Measurements from ENCODE around the gene SCN4A. TPM values are rescaled to one million over a fixed set of nuclear protein-coding genes. Genes with fewer than 3 reads are reported as not detected.

The SCN4A gene
- total and polyA plus RNA-seq, 2 of the 13 experiments (the other 11 are each of a cell fraction or from before 2014, with no cell fraction given): 0.02 to 0.03 TPM

GRCh38 chr17:63950940-63951907 lies 21.5 kb downstream of the SCN4A start (continued):
- TF ChIP-seq ZFP37 (CRISPR knock-in tag; IDR thresholded peaks at IDR 0.05; ENCODE audit: borderline replicate concordance): 0 out of 2 replicates have a peak, but pooled peaks have one; percentile 28
- TF ChIP-seq, protein P1, sequence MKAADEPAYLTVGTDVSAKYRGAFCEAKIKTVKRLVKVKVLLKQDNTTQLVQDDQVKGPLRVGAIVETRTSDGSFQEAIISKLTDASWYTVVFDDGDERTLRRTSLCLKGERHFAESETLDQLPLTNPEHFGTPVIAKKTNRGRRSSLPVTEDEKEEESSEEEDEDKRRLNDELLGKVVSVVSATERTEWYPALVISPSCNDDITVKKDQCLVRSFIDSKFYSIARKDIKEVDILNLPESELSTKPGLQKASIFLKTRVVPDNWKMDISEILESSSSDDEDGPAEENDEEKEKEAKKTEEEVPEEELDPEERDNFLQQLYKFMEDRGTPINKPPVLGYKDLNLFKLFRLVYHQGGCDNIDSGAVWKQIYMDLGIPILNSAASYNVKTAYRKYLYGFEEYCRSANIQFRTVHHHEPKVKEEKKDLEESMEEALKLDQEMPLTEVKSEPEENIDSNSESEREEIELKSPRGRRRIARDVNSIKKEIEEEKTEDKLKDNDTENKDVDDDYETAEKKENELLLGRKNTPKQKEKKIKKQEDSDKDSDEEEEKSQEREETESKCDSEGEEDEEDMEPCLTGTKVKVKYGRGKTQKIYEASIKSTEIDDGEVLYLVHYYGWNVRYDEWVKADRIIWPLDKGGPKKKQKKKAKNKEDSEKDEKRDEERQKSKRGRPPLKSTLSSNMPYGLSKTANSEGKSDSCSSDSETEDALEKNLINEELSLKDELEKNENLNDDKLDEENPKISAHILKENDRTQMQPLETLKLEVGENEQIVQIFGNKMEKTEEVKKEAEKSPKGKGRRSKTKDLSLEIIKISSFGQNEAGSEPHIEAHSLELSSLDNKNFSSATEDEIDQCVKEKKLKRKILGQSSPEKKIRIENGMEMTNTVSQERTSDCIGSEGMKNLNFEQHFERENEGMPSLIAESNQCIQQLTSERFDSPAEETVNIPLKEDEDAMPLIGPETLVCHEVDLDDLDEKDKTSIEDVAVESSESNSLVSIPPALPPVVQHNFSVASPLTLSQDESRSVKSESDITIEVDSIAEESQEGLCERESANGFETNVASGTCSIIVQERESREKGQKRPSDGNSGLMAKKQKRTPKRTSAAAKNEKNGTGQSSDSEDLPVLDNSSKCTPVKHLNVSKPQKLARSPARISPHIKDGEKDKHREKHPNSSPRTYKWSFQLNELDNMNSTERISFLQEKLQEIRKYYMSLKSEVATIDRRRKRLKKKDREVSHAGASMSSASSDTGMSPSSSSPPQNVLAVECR (CRISPR knock-in tag; IDR thresholded peaks at IDR 0.05; ENCODE audit: borderline replicate concordance): 0 out of 2 replicates have a peak, but pooled peaks have one; percentile 16
- TF ChIP-seq SP1 (IDR thresholded peaks at IDR 0.05): no peak
- TF ChIP-seq SP1 (CRISPR knock-in tag; IDR thresholded peaks at IDR 0.05): no peak
- TF ChIP-seq RAD21 (CRISPR knock-in tag; IDR thresholded peaks at IDR 0.05): peak; percentile 66; the same call in 1 of the 2 replicates
- 0 out of 2 replicates have a peak, but pooled peaks have one; percentile 29 for TF ChIP-seq ZNF263 (CRISPR knock-in tag; IDR thresholded peaks at IDR 0.05)
- TF ChIP-seq HOXA3 (CRISPR knock-in tag; IDR thresholded peaks at IDR 0.05): peak; percentile 9; the same call in 1 of the 2 replicates
- TF ChIP-seq ZNF883 (CRISPR knock-in tag; IDR thresholded peaks at IDR 0.05; ENCODE audit: not compliant biosample characterization): peak; percentile 28
- TF ChIP-seq ZNF280B (CRISPR knock-in tag; IDR thresholded peaks at IDR 0.05; ENCODE audit: borderline replicate concordance): no peak
- 0 out of 2 replicates have a peak, but pooled peaks have one; percentile 23 for TF ChIP-seq ZNF563 (CRISPR knock-in tag; IDR thresholded peaks at IDR 0.05)
- TF ChIP-seq STAG1 (CRISPR knock-in tag; IDR thresholded peaks at IDR 0.05): peak; percentile 71
- TF ChIP-seq GPBP1L1 (CRISPR knock-in tag; IDR thresholded peaks at IDR 0.05): no peak

Data from HepG2 (cell line).